NCI-H2029 treated with DMSO at 0.1 percent for 48 hours (cell line): ENCODE data around the gene DEPDC1.
"Not testable (repeated sequence)": the region's sequence is repeated elsewhere in the genome, so short reads cannot be mapped to it uniquely, and the experiment has no call there.

Source experiments
- DNase-seq: peaks from one replicate; lab custom pipeline; 2025; lab: John Stamatoyannopoulos, UW

Gene DEPDC1, protein sequence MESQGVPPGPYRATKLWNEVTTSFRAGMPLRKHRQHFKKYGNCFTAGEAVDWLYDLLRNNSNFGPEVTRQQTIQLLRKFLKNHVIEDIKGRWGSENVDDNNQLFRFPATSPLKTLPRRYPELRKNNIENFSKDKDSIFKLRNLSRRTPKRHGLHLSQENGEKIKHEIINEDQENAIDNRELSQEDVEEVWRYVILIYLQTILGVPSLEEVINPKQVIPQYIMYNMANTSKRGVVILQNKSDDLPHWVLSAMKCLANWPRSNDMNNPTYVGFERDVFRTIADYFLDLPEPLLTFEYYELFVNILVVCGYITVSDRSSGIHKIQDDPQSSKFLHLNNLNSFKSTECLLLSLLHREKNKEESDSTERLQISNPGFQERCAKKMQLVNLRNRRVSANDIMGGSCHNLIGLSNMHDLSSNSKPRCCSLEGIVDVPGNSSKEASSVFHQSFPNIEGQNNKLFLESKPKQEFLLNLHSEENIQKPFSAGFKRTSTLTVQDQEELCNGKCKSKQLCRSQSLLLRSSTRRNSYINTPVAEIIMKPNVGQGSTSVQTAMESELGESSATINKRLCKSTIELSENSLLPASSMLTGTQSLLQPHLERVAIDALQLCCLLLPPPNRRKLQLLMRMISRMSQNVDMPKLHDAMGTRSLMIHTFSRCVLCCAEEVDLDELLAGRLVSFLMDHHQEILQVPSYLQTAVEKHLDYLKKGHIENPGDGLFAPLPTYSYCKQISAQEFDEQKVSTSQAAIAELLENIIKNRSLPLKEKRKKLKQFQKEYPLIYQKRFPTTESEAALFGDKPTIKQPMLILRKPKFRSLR

DNA sequence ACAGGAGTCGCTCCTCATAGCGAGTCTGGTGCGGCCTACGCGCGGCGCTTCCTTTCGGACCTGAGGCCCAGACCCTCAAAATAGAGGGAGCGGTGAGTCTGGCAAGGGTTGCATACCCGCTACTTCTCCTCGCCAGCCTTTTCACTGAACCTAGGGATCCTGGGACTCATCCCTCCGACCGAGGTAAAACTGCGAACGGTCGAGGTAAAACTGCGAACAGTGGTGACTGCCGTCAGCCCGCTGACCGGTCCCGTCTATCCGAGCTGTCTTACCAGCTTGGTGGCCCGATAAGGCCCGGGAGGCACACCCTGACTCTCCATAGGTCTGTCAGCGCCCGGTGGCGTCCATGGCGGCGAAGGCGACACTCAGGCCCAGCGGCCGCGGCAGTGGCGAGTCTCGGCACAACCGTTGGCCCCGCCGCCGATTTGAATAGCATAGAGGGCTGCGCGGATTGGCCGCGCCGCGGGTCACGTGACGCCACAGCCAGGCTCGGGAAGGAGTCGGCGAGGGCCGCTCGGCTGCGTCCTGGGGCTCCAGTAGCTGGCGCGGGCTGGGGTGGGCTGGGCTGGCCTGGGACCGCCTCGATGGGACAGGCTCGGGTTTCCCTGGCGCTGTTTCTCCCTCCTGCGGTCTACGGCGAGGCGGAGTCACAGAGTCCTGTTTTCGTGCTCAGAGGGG, at the start of gene DEPDC1:
Gene DEPDC1, minus strand, starts transcription at position 403 of the 678 bp plus-strand sequence. Its CDS starts 83 bp downstream, at position 320.
- DNase-seq: peak; percentile 80

DNA sequence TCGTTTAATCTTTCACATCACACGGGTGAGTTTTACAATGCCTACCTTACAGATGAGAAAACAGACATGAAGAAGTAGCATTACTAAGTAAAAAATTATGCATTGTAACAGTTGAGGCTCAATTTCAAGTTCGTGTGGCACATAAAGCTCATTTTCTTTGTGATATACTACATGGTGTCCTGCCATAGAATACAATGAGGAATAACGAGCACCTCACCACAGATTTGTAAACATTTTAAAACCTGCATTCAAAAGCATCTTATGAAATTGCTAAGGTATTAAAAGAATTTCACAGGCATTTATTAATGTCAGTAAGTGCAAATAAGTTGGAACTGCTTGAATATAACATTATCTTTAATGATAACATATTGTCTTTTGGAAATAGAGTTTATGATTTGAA, 47.8 kb upstream of the DEPDC1 start:
- no peak for DNase-seq

DNA sequence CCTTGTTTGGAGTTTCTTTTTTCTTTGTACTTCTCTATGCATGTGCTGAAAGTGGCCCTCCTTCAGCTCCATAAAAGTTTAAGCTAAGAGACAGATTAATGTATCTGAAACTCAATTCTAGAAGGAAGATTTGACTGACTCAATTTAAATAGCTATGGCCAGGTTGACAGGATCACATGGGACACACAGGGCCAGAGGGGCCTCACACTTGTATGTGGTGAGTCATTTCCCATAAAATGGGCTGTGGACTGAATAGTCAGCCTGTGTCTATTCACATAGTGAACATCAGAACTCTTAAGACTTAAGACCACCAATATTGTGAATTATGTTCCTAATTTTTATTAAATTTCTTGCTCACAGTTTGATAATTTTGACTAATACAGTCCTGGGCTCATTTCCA, 45.7 kb upstream of the DEPDC1 start:
- DNase-seq: no peak

DNA sequence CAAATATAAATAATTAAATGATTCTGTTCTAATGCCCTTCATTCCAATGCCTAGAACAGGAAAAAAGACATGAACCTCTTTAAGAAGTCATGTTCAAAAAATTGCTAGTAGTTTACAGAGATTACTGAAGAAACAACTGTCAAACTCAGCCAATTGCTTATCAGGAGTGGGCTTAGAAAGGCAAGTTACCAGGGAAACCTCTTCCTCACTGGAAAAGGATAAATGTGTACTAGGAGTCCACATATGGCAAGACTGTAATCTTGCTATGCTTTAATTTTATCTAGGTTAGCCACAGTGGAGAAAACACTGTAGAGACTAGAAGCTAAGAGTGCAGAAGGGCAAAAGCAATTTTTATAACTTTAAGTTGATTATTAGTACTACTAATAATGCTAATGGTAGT, 42.1 kb upstream of the DEPDC1 start:
- DNase-seq: no peak

DNA sequence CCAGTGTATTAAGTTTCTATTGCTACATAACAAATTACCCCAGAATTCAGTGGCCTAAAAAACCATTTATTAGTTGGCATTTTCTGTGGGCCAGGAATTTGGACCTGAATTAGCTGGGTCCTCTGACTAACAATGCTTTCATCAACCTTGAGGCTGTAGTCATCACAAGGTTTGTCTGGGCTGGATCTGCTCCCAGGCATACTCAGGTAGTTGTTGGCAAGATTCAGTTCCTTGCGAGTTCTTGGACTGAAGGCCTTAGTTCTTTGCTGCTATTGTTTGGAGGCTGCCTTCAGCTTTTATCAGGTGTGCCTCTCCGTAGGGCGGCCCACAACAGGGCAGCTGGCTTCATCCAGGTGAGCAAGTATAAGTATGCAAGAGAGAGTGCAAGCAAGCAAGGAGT, 31.4 kb upstream of the DEPDC1 start:
- DNase-seq: no peak

DNA sequence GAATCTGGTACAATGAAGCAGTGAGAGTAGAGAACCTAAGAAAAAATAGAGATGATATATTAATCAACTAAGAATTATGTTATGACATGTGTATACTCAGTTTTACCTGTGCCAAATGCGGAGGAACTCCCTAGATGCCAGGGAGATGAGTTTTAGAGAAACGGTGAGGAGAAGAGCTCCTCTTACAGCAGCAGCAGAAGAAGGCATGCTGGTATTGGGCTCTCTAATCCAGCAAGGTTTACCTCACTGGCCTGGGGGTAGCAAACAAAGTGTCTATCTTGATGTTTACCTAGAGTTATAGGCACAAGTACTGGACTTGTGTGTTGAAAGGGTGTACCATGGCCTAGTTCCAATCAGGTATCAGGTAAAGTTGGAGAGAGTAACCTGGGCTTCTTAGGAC, 28.9 kb upstream of the DEPDC1 start:
- no peak for DNase-seq

DNA sequence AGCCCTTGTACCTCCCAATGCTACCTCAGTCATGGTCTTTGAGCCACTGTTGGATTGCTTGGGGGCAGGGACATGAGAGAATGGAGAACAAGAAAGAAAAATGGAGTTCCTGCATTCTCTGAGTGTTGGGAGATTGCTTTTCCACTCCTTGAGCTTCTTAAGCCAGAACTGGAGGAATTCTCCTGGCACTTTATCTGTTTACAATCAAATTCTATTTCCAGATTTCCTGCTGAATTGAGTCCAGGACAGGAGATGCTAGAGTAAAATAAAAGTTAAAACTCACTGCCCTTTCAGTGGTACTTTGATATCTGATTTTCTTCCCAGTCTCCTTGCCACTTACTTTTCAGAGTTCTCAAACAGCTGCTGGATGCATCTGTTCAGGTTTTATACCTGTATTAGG, 24.4 kb upstream of the DEPDC1 start:
- no peak for DNase-seq

DNA sequence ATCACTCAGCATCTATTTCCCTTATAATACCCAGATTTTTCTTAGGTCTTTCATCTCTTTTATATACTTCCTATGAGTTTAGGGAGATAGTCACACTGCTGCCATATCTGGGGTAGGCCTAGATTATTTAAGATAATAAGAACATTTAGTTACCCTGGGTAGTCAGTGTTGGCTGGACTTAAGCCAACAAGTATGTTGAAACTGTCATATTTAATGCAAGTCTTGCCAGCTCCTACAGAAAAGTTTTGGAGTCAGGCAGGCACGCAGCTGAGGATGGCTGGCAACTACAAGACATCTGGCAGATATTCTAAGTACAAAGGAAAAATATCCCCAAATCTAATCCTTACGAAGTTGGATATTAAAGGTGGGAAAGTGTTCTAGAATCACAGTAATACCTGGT, 19.2 kb upstream of the DEPDC1 start:
- DNase-seq: no peak

DNA sequence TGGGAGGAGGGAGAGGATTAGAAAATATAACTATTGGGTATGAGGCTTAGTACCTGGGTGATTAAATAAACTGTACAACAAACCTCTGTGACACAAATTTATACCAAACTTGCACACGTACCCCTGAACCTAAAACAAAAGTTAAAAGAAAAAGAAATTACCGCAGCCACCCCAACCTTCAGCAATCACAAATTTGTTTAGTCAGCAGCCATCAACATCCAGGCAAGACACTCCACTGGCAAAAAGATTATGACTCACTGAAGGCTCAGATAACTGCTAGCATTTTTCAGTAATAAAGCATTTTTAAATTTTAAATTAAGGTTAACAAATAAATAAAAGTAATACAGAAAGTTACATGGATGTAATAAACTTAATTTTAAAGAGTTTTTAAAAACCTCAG, 14.4 kb upstream of the DEPDC1 start:
- DNase-seq: no peak

DNA sequence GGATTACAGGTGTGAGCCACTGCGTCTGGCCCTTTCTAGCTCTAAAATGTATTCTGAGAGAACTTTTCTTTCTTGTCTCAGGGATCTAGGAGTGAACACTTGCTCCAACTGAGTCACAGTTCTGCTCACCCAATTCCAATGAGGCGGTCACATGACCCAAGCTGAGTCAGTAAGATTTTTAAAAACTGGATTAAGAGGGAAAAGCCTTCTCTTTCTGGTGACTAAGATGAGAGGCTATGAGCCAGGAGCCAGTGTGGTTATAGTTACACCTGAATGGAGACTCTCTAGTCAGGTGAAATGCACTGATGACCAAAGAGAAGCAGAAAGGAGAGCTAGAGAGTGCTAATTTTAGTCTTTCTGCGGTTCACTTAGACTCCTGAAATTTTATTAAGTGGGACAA, 9.5 kb upstream of the DEPDC1 start:
- DNase-seq: no peak

DNA sequence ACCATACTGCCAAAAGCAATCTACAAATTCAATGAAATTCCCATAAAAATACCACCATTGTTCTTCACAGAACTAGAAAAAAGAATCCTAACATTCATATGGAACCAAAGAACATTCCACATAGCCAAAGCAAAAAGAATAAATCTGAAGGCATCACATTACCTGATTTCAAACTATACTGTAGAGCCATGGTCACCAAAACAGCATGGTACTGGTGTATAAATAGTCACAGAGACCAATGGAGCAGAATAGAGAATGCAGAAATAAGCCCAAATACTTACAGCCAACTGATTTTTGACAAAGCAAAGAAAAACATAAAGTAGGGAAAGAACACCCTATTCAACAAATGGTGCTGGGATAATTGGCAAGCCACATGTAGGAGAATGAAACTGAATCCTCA, 6.2 kb upstream of the DEPDC1 start:
- no peak for DNase-seq

DNA sequence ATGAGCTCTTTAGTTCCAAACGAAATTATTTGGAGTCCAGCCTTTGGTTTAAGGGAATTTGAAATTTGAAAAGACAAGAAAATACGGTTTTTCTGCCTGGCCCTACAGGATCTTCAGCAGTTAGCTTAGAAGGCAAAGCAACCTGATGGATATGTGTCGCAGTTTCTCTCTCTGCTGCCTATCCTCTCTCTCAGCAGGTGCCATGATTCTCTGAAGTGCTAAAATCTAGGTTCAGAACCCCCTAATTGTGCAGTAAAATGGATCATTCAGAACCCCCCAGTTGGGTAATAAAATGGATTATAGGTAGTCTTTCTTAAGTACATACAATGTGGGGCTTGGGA, 446 bp upstream of the DEPDC1 start:
- no peak for DNase-seq

DNA sequence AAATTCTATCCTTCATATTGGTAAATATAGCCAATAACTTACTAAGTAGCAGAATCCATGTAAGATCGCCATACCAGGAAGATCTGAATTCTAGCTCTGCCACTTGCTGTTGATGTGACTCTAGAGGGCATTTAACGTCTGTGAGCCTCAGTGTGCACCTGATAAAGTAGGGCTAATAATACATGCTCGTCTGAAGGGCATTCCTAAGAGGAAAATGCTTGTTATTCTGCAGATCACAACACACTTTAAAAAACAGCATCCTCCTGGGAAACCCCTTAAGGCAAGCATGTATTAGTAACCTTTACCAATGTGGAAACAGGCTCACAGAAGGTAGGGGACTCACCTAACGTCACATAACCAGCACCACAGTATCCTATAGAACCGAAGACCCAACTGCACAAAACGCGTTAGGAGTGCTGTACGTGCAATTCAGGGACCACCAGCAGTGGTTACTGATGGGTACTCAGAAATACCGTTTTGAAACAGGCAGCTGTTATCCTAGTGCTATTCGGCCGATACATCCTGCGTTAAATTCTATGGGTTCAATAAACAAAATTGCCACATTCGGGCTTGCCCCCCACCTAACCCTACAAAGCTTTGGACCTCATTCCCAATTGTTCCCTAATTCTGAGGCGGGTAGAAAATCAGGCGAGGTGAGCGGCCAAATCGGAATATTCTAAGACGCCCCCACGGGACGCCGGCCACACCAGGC, 758 bp downstream of the DEPDC1 start:
- peak; percentile 17 for DNase-seq

DNA sequence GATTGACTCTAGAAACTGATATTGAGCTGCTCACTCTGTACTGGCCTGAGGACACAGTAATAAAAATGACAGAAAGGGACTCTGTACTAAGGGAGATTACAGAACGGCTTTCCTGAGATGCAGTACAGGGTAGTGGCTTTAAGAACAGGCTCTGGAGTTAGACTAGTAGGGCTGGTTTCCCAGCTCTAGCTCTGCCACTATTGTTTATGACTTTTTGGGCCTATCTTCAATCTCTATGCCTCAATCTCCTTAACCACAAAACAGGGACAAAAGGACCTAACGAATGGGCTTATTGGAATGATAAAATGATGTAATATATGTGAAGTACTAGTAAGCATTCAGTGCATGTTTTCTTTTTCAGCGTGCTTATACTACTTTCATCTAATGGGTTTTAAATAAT, 1.4 kb downstream of the DEPDC1 start:
- DNase-seq: peak; percentile 28

DNA sequence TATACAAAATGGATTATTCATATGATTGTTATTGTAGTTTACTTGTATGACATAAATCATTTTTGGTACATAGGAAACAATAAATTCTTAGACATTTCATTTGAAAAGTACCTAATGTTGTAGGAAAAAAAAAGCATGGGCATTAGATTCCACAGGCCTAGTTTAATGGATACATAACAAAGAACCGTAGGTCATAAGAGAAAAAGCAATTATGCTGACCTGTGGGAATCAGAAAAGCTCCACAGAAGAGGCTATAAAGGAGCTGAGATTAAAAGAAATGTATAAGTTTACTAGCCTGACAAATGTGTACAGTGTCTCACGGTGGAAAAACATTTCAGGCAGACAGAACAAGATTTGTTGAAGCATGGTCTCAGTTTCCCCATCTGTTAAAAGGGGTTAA, 3.7 kb downstream of the DEPDC1 start:
- DNase-seq: no peak

DNA sequence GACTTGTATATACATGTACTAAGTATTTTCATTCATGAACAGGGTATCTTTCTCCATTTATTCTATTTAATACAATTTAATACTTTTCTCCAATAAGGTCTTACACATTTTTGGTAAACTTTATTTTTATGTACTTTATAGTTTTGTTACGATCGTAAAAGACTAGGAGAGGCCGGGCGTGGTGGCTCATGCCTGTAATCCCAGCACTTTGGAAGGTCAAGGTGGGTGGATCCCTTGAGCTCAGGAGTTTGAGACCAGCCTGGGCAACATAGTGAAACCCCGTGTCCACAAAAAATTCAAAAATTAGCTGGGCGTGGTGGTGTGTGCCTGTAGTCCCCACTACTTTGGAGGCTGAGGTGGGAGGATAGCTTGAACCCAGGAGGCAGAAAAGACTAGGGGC, 4.6 kb downstream of the DEPDC1 start:
- not testable (repeated sequence) for DNase-seq

DNA sequence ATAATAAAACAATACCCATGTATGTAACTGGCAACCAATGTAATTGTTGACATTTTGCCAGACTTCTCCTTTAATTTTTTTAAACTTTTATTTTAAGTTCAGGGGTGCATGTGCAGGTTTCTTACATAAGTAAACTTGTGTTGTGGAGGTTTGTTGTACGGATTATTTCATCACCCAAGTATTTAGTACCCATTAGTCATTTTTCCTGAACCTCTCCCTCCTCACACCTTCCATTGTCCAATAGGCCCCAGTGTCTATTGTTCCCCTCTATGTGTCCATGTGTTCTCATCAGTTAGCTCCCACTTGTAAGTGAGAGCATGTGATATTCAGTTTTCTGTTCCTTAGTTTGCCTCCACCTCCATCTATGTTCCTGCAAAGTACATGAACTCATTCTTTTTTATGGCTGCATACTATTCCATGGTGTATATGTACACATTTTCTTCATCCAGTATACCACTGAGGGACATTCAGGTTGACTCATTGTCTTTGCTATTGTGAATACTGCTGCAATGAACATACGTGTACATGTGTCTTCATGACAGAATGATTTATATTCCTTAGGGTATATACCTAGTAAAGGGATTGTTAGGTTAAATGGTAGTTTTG, 6.7 kb downstream of the DEPDC1 start:
- DNase-seq: no peak

DNA sequence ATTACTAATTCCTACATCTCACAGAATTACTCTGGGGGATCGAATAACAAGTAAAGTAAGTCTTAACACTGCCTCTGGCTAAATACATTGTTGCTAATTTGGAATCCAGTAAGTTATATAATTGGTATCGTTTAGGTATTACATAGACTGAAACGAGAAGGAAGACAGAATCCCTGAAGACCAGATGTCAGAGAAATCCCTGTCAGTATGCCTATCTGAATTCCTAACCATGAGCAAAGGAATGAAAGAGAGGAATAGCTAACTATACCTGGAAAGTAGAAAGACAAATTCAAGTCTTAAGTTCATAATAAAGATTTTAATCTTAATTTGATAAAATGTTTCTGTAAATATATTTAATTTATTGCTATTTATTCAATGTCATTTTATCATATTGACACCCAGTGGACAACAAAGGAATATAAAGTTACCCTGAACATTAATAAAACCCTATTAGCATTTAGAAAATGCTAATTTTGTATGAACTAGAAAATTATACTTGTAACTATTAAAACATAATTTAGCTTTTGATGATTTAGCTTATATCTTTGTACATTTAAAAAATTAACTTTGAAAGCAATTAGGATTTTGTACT, 11.4 kb downstream of the DEPDC1 start:
- no peak for DNase-seq

DNA sequence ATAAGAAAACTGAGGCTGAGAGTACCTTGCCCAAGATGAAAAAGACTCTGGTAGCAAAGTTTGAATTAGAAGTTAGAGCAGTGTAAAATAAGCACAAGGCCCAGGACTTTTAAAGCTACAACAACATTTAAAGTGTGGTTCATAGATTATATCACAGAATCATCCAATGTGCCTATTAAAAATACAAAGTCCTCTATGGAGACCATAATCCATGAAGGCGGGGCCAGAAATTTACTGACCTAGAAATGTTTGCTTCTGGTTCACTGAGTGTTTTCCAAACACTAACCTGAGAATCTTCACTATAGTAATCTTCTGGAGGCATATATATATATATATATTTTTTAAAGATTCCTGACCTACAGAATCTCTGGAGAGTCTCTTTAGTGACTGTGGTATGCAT, 12.3 kb downstream of the DEPDC1 start:
- DNase-seq: no peak

DNA sequence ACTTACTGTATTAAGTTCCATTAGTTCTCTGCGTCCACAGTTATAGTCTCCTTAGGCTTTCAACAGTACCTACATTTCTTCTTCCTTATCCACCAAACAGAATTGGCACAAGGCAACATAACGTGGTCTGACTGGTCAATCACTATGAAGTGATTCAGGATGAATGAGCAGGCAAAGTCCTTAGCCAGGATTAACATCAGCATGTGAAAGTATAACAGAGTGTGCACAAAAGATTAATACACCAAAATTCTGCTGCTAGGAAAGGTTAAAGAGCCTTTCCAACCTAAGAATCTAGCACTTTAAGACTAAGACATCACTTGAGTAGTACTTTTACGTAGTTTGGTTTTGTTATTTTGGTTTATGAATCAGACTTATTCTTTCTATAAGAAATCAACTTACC, 15.8 kb downstream of the DEPDC1 start:
- DNase-seq: no peak

DNA sequence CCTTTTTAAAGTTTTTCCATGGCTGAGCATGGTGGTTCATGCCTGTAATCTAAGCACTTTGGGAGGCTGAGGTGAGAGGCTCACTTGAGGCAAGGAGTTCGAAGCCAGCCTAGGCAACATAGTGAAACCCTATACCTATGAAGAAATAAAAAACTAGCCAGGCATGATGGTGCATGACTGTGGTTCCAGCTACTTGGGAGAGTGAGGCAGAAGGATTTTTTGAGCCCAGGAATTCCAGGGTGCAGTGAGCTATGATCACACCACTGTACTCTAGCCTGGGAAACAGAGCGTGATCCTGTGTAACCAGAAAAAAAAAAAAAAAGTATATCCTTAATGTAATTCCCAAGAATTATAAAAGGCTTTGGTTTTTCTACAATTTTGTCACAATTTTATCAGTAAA, 17.4 kb downstream of the DEPDC1 start:
- no peak for DNase-seq

DNA sequence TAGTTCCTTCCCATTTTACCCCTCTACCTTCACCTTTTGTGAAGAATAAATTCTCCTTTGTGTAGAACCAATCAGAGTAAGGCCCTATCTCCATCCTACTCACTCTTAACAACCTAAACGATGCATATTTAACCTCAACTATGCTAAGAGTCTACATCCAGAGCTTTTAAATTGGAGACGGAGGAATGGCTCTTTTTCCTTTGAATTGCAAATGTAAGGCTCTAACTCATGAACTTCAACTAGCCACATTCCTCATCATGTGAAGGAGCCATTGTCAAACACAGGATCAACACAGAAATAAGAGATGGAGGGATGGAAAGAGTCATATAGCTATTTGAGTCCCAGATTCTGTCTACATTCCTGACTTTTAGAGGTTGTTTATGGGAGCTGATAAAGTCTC, 18.2 kb downstream of the DEPDC1 start:
- DNase-seq: no peak
